ENCODE measurements around the gene RNF157.

The RNF157 gene

DNA sequence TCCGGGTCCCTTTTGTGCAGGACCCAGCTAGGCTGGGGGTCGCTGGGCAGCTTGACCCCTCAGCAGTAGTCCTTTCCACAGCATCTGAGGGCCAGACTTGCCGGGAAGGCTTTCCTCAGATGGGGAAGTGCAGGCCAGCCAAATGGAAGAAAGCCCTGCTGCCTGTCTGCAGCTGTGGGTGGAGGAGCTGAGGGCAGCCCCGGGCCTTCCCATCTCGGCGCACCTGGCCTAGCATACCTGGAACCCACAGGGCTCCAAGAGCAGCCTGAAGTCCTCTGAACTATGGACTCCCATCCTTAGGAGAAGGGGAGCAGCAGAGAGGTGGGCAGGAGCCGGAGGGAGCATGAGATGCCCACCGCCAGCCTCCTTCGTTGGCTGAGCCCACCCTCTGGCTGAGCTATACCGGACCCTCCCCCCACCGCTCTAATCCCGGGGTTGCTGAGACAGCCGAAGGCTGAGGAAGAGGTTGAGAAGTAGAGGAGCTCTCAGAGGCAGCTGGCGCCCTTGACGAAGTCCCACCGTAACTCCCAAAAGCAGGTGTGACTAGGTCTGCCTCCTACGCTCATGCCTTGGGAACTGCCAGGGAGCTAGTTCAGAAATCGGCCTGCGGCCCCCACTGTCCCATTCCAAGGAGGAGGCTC is 38.1 kb upstream of the RNF157 start:
- DNase-seq: no peak
- Histone ChIP-seq H3K9me3 (no peaks in the 10 kb centered on the region), H3K36me3 (no peaks in the 10 kb centered on the region), H3K4me3 (ENCODE audit: low read depth, low read length) (no peak overlapping the region), H3K4me1 (no peaks in the 10 kb centered on the region), H3K27me3 (no peaks in the 10 kb centered on the region)
- TF ChIP-seq, protein P1, sequence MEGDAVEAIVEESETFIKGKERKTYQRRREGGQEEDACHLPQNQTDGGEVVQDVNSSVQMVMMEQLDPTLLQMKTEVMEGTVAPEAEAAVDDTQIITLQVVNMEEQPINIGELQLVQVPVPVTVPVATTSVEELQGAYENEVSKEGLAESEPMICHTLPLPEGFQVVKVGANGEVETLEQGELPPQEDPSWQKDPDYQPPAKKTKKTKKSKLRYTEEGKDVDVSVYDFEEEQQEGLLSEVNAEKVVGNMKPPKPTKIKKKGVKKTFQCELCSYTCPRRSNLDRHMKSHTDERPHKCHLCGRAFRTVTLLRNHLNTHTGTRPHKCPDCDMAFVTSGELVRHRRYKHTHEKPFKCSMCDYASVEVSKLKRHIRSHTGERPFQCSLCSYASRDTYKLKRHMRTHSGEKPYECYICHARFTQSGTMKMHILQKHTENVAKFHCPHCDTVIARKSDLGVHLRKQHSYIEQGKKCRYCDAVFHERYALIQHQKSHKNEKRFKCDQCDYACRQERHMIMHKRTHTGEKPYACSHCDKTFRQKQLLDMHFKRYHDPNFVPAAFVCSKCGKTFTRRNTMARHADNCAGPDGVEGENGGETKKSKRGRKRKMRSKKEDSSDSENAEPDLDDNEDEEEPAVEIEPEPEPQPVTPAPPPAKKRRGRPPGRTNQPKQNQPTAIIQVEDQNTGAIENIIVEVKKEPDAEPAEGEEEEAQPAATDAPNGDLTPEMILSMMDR (IDR thresholded peaks at IDR 0.05; ENCODE audit: low read depth, low read length): no peak

DNA sequence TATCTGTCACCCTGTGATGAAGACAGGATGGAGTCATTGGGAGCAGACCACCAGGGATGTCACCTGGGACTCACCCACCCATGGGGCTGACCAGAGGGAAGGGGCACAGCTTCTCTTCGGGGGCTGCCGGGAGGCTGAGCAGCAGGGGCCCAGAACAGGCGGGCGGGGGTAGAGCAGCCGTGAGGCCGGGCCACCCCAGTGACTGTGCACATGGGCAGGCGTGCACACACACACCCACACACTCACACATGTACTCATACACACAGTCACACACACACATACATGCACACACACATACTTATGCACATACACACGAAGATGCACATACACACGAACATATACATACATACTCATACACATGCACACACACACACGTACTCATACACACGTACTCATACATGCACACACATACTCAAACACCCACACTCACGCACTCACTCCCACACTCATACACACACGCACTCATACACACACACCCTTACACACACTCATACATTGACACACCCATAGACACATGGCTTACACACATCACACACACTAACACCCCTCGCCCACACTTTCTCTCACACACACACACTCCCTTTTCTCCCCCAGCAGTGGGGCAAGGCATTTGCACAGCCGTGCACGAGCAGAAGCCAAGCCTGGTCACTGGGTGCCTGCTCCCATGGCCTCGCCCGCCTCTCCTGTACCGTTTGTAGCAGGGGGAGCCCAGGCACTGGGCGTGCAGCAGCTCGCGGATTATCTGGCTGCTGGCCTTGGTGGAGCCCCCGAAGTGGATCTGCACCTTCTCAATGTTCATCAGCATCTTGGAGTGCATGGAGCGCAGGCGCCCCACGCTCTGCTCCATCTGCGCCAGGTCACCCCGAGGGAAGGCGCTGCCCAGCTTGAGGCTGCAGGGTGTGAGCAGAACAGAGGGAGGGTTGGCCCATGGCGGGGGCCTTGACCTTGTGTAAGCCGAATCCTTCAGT is 37.3 kb upstream of the RNF157 start:
- no peak for DNase-seq
- TF ChIP-seq, protein P1 (IDR thresholded peaks at IDR 0.05; ENCODE audit: low read depth, low read length): no peak
- no peaks in the 10 kb centered on the region for H3K4me1 ChIP-seq
- no peaks in the 10 kb centered on the region for H3K27me3 ChIP-seq
- no peaks in the 10 kb centered on the region for H3K9me3 ChIP-seq
- H3K4me3 ChIP-seq (ENCODE audit: low read depth, low read length): no peak overlapping the region
- no peaks in the 10 kb centered on the region for H3K36me3 ChIP-seq

DNA sequence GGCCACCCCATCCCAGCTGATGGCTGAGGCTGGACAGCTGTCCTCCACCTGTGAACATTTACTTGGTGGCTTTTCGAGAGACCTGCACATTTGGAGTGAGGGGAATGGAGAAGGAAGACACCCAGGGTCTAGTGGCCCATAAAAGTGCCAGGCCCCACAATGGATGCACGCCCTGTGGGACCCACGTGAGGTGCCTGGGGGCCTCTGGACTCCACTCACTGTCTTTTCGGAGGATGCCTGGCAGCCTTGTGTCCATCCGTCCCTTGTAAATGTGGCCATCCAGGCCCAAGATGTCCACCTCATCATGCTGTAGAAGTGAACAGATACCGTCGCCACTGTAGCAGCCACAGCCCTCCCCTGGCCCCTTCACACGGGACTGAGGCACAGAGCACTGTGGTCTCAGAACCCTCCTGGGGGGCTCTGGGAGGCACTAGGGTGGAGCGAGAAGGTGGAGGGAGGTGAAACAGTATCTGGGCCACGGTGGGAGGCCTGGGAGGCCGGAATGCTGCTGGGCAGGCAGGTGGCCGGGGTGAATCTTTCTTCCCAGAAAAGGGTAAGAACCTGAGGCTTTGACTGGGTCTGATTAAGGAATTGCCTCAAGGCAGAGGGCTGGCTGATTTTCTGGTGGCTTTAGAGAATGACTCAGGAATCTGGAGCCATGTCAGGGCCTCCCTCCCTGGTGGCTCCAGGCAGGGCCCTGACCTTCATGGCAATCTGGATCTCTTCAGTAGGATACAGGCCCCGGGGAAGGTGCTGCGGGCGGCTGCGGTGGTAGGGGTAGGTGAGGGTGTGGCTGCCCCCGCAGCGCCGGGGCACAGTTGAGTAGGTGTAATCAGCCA is 36.4 kb upstream of the RNF157 start:
- no peaks in the 10 kb centered on the region for H3K4me1 ChIP-seq
- no peak for DNase-seq
- H3K9me3 ChIP-seq: no peaks in the 10 kb centered on the region
- TF ChIP-seq, protein P1 (IDR thresholded peaks at IDR 0.05; ENCODE audit: low read depth, low read length): no peak
- no peak overlapping the region for H3K4me3 ChIP-seq (ENCODE audit: low read depth, low read length)
- no peaks in the 10 kb centered on the region for H3K36me3 ChIP-seq
- H3K27me3 ChIP-seq: no peaks in the 10 kb centered on the region

DNA sequence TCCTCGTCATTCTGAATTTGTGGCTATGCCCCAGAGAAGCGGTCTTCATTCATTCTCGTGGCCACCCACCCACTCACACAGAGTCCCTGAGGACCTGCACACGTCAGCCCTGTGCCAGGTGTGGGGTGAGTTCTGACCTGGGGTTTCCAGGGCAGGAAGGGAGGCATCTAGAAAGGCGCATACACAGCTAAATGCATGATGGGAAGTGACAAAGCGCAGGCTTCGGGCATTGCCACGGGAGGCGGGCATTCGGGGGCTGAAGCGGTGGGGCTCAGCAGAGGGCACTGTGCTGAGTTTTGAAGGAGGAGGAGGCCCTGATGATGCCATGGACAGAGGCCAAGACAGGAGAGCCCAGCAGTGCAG is 35.8 kb upstream of the RNF157 start:
- Histone ChIP-seq H3K9me3 (no peaks in the 10 kb centered on the region), H3K4me3 (ENCODE audit: low read depth, low read length) (no peak overlapping the region), H3K27me3 (no peaks in the 10 kb centered on the region), H3K4me1 (no peaks in the 10 kb centered on the region), H3K36me3 (no peaks in the 10 kb centered on the region)
- no peak for DNase-seq
- TF ChIP-seq, protein P1 (IDR thresholded peaks at IDR 0.05; ENCODE audit: low read depth, low read length): no peak

DNA sequence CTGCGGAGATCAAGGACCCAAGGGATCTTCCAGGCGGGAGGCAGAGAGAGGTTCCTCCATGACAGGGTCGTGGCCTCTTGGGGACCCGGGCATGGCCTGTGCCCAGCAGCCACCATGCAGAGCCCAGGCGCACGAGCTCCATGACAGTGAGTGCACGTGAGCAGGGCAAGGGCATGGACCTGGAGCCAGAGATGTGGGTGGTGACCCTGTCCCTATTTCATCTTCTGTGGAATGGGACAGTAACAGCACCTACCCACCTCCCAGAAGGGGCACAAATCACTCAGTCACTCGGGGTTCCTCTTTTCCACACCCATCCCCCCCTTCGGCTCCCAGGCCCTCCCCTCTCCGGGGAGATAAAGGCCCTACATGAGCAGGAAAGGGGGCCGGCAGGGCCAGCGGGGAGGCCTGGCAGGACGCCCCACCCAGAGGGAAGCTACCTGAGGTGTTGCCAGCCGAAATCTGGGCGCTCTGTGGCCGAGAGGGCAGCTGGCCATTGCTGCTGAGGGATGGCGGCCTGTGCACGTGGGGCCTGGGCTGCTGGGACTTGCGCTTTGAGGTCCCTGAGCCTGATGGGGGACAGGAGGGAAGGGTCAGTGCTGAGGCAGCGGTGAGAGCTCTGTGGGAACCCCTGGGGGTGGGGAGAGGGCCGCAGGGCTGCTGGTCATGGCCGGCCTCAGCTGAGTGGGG is 35.2 kb upstream of the RNF157 start:
- DNase-seq: no peak
- Histone ChIP-seq H3K27me3 (no peaks in the 10 kb centered on the region), H3K9me3 (no peaks in the 10 kb centered on the region), H3K4me3 (ENCODE audit: low read depth, low read length) (no peak overlapping the region), H3K36me3 (no peaks in the 10 kb centered on the region), H3K4me1 (no peaks in the 10 kb centered on the region)
- TF ChIP-seq, protein P1 (IDR thresholded peaks at IDR 0.05; ENCODE audit: low read depth, low read length): no peak
